NCI-H2107 (cell line): ENCODE results near the gene CD244.

Experiments
- DNase-seq: peaks from one replicate; lab custom pipeline; 2025; lab: John Stamatoyannopoulos, UW

CD244 gene

GRCh38 chr1:160781186-160781766, 81.4 kb downstream of the CD244 start:
- DNase-seq, result no peak

- DNase-seq, result no peak
Observed at GRCh38 chr1:160780398-160780755, 82.3 kb downstream of the CD244 start.
